Activated CD8-positive, alpha-beta memory T cell treated with anti-CD3 and anti-CD28 coated beads for 24 hours (primary cell): ENCODE results near the gene PHYKPL.
"Not testable (repeated sequence)": the region's sequence is repeated elsewhere in the genome, so short reads cannot be mapped to it uniquely, and the experiment has no call there.

Experiments used
- DNase-seq: peaks from one replicate; pipeline ENCODE4 v3.0.0-alpha.2; 2020

PHYKPL gene

GRCh38 chr5:178261666-178262600, 29.3 kb upstream of the PHYKPL start:
- DNase-seq = no peak

- no peak for DNase-seq
Measured at GRCh38 chr5:178259623-178260536, 27.3 kb upstream of the PHYKPL start.

DNA sequence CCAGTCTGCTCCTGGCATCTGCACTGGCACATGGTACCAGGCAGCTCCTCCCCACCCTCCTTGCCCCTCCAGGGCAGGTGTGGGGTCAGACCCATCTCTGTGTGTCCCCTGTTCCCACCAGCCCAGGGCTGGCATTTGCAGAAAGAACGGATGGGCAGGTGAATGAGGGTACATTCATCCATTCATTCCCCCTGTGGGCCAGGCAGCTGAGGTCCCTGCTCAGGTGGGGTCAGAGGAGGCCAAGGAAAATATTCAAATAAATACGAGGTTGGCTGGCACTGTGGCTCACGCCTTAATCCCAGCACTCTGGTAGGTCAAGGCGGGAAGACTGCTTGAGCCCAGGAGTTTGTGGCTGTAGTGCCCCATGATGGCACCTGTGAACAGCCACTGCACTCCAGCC, 25.0 kb upstream of the PHYKPL start:
- DNase-seq = no peak

DNA sequence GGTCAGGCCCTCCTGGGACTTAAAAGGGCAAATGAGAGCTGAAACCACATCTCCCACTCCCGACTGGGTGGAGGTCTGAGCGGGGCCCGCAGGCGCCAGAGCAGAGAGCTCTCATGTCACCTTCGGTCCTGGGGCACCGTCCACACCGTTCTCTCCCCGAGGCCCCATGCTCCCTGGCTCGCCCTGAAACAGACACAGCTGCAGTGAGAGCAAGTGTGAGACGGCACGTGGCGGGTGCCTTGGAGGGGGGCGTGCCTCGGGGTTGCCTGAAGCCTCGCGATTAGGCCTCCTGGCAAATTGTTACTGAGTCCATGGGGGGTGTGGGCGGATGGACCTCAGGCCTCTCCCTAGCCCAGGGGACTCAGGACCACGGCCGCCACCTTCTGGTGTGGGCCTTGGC, 24.1 kb upstream of the PHYKPL start:
- DNase-seq = no peak

DNA sequence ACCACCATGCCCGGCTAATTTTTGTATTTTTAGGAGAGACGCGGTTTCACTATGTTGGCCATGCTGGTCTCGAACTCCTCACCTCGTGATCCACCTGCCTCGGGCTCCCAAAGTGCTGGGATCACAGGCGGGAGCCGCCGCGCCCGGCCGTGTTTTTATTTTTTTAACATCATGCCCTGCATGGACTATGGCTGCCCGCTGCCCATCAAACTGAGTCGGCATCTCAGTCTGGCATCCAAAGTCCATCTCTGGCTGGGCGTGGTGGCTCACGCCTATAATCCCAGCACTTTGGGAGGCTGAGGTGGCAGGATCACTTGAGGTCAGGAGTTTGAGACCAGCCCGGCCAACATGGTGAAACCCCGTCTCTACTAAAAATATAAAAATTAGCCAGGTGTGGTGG, 21.0 kb upstream of the PHYKPL start:
- not testable (repeated sequence) for DNase-seq

- DNase-seq = no peak
Measured at GRCh38 chr5:178252258-178252657, 19.7 kb upstream of the PHYKPL start.

DNA sequence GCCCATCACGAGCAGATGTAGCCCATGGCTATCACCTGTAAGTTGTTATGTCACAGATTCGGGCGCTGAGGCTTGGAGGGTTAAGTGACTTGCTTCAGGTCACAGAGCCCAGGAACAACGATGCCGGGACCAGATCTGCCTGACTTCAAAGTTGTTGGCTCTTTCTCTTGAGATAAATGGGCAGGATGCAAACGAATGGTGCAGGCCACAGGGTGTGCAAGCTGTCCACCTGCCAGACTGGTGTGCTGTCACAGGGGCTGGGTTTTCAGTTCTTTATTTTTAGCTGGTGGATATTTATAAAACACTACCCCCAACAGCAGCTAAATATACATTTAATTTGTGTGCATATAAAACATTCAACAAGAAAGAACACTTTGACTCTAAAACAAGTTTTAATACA, 17.7 kb upstream of the PHYKPL start:
- DNase-seq = no peak

DNA sequence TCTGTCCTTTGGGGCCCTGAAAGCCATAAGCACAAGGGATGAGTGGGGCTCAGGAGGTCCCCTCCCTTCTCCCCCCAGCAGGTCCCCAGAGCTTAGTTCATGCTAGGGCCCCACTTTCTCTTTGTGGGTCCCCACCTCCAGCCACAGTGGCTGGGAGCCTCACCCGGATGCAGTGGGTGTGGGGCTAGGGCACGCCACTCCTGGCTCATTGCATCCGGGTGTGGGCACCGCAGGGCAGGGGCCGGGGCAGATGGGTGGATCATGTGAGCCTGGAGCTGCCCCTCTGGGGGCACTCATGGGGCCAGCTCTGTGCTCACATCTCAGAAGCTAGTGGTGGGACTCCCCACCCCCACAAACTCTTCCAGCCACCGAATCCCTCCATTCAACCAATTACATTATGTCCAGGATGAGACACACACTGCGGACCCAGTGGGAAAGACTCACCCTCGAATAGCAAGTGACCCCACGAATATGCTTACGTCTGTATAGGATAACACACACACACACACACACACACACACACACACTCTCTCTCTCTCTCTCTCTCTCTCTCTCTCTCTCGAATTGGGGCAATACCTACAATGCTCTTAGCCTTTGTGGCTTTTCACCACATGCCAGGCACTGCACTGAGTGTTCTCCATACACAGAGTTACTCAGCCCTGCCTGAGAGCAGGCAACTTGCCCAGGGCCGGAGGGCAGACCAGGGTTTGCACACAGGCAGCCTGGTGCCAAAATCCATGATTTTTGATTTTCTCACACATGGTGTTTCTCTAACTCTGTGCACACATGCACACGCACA, 16.8 kb upstream of the PHYKPL start:
- peak; percentile 71 for DNase-seq

- DNase-seq = no peak
Measured at GRCh38 chr5:178248750-178249149, 16.1 kb upstream of the PHYKPL start.

- DNase-seq = peak; percentile 64
Measured at GRCh38 chr5:178247481-178248456, 15.2 kb upstream of the PHYKPL start.

DNA sequence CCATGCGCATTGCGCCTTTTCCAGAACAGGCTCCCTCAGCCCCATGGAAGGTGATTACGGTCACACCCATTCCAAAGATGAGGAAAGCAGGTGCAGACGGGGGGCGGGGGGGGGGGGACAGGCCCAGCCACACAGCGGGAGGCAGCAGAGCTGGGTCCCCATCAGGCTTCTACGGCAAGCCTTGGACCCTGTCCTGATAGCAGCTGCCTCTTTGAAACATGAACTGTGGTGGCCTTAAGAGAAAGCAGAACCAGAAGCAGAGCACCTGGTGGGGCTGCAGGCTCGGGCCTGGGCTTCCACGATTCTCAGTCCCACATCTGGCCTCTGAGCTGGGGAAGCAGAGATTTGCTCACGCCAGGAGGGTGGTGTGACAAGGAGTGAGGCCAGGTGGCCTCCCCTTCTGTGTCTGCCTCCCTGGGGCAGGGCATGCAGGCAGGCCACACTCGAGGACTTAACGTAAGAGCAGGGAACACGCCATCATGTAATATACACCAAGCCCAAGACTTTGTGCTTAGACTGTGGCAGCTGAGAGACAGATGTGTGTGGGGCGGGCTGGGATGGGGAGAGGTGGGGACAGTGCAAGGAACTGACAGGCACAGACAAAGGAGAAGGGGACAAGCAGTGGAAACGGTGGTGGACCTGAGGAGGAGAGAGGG, 14.2 kb upstream of the PHYKPL start:
- no peak for DNase-seq

GRCh38 chr5:178245389-178245788, 12.8 kb upstream of the PHYKPL start:
- no peak for DNase-seq

- DNase-seq = no peak
Measured at GRCh38 chr5:178244576-178244975, 12.0 kb upstream of the PHYKPL start.

DNA sequence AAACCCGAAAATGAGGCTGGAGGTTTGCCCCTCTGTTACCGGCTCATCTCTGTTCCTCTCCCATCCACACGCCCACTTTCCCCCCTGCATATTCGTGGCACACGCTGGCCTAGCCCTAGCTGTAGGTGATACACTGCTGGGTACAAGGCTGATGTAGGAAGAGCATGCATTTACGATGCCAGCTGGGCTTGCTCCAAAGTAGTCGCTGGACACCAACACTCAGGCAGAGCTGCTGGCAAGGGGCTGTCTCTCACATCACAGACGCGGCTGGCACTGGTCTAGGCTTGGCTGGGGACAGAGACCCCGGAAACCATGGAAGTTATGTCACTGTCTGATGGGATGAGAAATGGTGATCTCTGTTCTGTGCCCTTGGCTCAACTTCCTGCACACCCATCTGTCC, 9.8 kb upstream of the PHYKPL start:
- no peak for DNase-seq

DNA sequence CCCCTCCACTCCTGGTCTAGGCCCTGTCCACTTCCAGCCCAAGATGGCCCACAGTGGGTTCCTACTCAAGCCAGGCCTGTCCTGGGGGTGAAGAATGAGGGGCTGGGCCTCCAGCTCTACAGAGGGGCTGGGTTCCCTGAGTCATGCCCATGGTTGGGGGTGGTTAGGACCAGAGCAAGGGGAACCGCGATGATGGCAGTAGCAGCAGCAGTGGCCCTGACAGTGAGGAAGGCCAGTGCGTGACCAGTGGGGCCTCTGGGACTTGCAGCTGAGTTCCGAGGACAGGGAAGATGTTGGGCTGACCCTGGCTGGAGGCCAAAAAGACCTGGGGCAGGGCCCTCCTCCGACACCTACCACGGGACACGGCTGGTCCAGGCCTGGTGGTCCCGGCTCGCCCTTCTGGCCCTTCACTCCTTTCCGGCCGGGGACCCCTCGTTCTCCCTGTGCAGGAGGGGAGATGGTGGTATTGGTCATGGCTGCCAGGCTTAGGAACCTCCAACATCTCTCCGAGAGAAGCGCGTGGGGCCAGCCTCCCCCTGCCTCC, 9.2 kb upstream of the PHYKPL start:
- peak; percentile 70 for DNase-seq

- DNase-seq = no peak
Measured at GRCh38 chr5:178241231-178241663, 8.6 kb upstream of the PHYKPL start.

GRCh38 chr5:178240766-178241165, 8.2 kb upstream of the PHYKPL start:
- peak; percentile 70 for DNase-seq

DNA sequence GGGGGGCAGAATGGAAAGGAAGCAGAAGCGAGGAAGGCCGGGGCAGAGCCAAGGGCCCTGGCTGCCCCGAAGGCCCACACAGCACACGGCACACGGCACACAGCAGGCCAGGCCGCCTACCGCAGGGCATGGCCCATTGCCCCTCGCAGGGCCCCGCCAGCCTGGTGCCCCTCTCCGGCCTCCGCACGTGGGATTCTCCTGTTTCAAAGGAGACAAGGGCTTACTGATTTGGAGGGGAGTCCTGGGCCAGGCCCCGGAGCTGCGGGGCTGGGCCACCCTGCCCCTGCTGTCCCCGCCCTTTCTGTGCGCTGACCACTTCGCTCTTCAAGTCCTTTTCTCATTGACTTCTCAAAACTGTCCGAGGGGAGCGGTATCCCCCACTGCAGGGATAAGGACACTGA, 7.7 kb upstream of the PHYKPL start:
- no peak for DNase-seq

GRCh38 chr5:178239626-178240301, 7.2 kb upstream of the PHYKPL start:
- DNase-seq = peak; percentile 74
